ENCODE data around the gene ZNF513.
"Not testable (repeated sequence)": the region's sequence is repeated elsewhere in the genome, so short reads cannot be mapped to it uniquely, and the experiment has no call there.

Gene ZNF513, protein sequence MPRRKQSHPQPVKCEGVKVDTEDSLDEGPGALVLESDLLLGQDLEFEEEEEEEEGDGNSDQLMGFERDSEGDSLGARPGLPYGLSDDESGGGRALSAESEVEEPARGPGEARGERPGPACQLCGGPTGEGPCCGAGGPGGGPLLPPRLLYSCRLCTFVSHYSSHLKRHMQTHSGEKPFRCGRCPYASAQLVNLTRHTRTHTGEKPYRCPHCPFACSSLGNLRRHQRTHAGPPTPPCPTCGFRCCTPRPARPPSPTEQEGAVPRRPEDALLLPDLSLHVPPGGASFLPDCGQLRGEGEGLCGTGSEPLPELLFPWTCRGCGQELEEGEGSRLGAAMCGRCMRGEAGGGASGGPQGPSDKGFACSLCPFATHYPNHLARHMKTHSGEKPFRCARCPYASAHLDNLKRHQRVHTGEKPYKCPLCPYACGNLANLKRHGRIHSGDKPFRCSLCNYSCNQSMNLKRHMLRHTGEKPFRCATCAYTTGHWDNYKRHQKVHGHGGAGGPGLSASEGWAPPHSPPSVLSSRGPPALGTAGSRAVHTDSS

DNA sequence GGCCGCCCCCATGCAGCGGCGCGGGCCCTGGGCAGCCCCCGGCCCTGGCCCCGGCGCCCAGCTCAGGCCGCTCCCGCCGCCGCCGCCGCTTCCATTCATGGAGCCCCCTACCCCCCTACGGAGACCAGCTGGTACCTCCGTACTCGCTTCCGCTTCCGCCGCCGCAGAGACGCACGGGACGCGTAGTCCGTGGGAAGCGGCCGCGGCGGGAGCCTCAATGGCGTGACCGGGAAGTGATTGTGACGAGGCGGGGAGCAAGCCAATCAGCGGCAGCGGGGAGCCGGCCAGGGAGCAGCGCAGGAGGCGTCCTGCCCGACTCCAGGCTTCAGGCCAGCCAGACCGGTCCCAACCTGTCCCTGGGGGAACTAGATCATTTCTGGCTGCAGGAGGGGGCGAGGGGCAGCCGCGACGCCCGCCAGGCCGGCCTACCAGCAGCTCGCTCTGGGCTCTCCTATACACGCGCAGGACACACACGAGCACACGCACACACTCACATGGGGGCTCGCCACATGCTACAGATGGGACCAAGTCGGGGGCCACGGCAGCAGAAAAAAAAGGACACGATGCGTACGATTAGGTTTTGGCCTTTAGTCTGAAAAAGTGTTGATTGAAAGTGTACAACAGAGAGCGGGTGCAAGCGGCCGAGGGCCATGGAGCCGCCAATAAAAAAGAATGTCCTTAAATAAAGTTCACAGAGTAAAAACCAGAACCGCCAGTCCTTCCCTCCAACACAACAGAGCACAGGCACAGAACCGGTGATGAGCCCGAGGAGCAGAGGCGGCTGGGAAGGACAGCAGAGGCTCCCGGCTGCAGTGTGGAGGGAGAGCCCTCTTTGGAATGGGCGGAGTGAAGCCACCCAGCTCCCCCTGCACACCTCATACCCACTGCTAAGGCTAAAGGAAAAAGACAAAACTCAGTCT lies at the start of gene ZNF513:
Gene ZNF513 (minus strand): TSS at position 109 of the 920 bp plus-strand sequence. CDS start 208 bp downstream, outside the sequence.
- peak; percentile 79 to 86 for DNase-seq (ENCODE audit: low read depth in 1 of 2, low spot score in 1 of 2)

DNA sequence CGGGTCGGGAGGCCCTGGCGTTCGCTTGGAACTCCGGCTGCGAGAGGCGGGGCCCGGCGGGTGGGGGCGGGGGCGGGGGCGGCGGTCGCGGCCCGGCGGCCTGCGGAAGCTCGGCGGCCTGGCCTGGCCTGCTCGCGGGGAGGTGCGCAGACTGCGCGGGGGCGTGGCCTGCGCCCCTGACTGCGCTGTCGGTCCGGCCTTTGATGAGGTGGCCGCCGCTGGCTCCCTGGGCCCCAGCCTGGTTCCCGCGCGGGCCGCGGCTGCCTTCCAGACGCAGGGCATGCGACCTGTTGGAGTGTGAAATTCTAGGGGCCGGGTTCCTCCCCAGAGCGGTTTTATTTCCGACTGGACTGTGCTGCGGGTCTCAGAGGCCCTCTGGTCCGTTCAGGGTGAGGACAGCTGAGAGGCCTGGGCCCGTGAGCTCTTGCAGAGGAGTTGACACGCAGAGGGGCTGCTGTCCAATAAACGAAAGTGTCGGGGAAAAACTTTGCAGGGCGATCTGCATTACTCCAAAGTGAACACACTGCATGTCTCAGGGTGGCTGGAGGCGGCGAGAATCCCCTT lies 48.5 kb upstream of the ZNF513 start:
- peak; percentile 44 for DNase-seq (ENCODE audit: low read depth in 1 of 2, low spot score in 1 of 2)

DNA sequence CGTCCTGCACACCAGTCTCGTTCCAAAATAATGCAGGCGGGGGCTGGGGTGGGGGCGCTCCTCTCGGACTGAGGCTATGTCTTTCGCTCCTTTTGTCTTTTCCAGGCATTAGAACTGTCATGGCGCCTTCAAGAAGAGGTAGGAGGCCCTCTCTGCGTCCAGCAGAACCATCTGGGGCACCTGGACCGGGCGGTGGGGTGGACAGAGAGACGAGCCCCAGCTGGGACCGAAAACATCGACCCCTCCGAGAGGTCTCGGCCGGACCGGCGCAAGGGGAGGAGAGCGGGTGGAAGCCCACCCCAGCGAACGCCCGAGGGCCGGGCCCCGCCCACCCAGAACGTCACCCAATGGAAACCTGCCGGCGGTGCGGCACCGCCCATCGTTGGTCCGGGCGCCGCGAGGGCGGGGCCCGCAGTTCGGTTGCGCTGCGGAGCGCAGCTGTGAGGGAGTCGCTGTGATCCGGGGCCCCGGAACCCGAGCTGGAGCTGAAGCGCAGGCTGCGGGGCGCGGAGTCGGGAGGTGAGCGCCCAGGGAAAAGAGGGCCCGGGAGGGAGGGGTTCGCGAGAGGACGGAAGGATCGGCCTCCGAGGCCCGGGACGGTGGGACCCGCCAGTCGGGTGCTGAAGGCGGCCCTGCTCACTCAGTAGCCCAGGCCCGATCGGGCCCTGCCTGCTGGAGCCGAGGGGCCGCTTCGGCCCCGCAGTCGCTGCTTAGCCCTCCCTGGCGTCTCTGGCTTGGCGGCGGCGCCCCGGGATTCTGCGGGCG lies 47.9 kb upstream of the ZNF513 start, which contains the start of gene NRBP1:
Gene NRBP1 (plus strand): TSS at position 419 of the 765 bp plus-strand sequence. CDS start 4,643 bp downstream, outside the sequence.
- DNase-seq (ENCODE audit: low read depth in 1 of 2, low spot score in 1 of 2) = peak; percentile 80 to 86

DNA sequence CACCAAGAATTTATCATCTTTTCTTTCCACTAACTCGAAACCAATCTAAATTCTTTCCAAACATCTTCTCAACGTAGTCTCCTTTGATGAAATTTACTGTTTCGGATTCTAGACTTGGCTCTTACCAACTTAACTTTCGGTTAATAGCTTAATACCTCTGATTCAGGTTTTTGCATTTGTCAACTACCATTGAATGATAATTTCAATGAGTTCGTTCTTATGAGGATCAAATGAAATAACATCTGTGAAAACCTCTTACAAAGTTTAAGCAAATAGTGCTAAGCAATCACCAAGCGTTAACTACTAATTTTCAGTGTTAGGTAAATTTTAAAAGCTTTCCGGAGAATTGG lies 47.3 kb upstream of the ZNF513 start:
- DNase-seq (ENCODE audit: low read depth in 1 of 2, low spot score in 1 of 2) = no peak

DNA sequence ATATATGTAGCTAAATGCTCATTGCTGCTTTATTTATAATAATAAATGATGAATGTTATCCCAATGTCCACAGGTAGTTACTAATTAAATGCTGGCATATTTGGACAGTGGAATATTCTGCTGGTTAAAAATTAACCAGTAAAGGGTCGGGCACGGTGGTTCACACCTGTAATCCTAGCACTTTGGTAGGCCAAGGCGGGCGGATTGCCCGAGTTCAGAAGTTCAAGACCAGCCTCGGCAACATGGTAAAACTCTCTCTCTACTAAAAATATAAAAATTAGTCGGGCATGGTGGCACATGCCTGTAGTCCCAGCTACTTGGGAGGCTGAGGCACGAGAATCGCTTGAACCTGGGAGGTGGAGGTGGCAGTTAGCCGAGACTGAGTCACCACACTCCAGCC lies 44.5 kb upstream of the ZNF513 start:
- not testable (repeated sequence) for DNase-seq (ENCODE audit: low read depth in 1 of 2, low spot score in 1 of 2)

DNA sequence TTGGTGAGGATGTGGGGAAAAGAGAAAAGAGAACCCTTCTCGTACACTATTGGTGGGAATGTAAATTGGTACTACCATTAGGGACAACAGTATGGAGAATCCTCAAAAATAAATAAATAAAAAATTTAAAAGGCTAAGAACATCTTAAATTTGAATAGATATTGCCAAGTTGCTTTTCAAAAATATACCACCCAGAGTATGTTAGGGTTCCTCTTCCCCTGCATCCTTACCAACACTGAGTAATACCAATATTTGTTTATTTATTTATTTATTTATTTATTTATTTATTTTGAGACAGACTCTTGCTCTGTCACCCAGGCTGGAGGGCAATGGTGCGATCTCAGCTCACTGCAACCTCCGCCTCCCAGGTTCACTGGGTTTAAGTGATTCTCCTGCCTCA lies 42.4 kb upstream of the ZNF513 start:
- no peak for DNase-seq (ENCODE audit: low read depth in 1 of 2, low spot score in 1 of 2)

DNA sequence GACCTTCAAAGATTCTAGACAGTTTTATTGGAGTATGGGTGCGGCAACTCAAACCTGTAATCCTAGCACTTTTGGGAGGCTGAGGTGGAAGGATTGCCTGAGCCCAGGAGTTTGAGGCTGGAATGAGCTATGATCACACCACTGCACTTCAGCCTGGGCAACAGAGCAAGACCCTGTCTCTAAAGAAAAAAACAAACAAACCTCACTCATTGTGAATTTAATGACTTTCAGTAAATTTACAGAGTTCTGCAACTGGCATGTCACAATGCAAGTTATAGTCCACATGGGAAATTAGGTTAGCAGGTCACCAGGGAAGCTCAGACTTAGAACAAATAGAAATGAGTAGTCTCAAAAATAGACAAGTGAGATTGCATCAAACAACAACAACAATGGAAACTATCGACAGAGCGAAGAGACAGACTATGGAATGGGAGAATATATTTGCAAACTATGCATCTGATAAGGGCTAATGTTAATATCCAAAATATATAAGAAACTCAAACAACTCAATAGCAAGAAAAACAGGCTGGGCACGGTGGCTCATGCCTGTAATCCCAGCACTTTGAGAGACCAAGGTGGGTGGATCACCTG lies 41.2 kb upstream of the ZNF513 start:
- DNase-seq (ENCODE audit: low read depth in 1 of 2, low spot score in 1 of 2) = no peak

DNA sequence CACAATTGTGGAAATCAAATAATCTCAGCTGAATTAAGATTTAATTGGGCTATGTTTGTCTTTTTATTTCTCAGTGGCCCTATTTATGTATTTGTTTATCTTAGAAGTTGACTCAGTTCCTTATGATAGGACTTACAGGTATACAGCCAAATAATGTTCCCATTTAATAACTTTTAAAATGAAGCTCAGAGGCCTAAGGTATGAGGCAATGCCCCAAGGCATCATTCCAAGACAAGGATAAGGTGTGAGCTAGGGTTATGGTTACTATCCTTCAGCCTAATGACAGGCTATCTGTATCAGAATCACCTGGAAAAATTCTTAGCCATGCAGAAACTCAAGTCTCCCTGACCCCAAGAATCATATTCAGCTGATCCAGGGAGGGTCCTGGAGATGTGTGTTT lies 40.5 kb upstream of the ZNF513 start:
- DNase-seq (ENCODE audit: low read depth in 1 of 2, low spot score in 1 of 2) = no peak

DNA sequence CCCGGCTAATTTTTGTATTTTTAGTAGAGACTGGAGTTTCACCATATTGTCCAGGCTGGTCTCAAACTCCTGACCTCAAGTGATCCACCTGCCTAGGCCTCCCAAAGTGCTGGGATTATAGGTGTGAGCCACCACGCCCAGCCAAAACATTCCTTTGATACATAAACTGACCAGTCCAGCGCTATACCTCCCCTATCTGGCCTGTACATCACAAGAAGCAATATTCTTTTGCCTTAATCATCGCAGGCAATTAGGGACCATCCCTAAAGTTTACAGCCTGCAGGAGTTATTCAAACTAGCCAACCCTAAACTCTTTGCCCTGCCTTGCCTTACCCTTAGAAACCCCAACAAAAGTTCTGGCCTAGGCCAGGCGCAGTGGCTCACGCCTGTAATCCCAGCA lies 35.6 kb upstream of the ZNF513 start:
- DNase-seq (ENCODE audit: low read depth in 1 of 2, low spot score in 1 of 2) = no peak

DNA sequence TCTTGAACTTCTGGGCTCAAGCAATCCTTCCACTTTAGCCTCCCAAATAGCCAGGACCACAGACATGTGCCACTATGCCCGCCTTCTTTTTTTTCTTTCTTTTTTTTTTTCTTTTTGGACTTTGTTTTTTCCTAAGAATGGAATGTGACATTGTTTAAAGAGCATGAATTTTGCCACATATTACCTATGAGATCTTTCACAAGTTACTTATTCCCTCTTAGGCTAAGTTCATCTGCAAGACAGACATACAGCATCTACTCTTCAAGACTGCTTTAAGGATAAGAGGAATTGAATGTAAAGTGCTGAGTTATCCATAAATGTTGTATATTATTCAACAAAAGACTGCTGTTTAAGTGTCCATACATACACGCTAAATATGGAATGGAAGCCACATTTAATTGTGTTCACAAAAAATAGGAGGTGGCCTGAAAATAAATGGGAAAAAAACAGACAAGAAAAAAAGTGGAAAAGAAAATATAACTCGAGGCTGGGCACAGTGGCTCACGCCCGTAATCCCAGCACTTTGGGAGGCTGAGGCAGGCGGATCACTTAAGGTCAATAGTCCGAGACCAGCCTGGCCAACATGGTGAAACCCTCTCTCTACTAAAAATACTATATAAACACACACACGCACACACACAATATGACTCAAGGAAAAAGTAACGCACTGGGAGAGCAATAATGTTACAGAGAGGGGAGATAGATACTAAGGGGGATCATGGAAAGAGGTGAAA lies 32.1 kb upstream of the ZNF513 start:
- no peak for DNase-seq (ENCODE audit: low read depth in 1 of 2, low spot score in 1 of 2)

DNA sequence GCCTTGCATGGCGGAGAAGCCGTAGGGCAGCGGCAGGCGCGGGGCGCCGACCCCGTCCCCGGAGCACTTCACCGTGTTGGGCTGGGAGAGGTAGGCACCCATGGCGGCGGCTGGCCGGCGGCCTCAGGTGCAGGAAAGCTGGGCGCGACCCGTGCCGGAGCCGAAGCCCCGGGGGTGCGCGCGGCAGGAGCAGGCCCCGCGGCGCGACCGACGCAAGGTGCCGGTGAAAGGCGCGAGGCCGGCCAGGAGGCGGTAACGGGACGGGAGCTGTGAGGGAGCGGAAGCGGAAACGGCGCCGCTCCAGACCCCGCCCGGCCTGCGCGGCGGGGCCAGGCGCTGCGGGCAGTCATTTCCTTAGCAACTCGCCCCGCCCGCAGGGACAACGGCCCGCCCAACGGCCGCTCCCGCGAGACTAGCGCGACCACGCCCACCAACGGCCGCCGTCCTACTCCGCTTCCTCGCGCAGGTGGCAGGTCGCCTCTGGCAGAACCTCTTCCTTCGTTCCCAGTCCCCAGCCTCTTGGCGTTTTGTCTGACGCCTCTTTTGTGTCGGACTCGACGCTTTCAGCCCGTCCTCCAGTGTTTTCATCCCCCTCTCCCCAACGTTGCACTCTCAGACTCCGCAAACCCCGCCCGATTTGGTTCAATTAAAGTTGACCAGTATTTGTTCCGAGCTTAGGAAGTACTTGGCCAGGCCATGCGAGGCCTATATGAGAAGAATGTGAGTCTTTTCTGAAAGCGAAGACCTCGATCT lies 29.0 kb upstream of the ZNF513 start, which contains the start of gene PPM1G:
Gene PPM1G (minus strand): TSS at position 271 of the 753 bp plus-strand sequence. CDS start 169 bp downstream, at position 102.
- peak; percentile 95 to 96 for DNase-seq (ENCODE audit: low read depth in 1 of 2, low spot score in 1 of 2)

DNA sequence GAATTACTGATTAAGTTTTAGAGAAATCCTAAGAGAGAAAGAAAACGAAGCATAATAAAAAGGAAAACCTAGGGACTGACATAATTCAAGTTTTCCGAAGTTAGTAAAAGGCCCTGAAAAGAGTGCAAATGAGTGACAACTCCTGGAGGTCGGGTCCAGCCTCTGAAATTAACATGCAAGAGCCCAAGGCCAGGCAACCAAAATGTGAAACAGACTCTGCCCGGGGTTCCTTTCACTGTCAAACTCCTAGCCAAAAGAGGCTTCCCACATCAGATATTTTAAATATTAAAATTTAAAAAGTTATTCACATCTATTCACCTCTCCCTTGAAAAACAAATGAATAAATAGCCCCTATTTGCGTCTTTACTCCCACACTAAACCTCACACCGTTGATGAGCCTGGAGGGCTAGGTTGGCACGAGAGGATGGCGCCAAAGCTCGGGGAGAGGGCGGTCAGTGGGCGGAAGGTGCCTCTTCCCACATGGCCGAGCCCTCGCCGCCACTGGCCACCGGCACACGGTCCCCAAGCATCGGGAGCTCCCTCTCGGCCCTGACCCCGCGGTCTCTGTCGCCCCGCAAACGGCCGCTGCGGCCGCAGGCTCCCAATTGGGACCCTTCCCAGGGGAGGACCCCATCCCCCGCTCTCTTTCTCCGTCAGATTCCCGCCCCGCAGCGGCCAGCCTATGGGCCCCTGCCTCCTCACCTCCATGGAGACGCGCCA lies 28.2 kb upstream of the ZNF513 start:
- DNase-seq (ENCODE audit: low read depth in 1 of 2, low spot score in 1 of 2) = peak in 1 of 2 donors; percentile 11

DNA sequence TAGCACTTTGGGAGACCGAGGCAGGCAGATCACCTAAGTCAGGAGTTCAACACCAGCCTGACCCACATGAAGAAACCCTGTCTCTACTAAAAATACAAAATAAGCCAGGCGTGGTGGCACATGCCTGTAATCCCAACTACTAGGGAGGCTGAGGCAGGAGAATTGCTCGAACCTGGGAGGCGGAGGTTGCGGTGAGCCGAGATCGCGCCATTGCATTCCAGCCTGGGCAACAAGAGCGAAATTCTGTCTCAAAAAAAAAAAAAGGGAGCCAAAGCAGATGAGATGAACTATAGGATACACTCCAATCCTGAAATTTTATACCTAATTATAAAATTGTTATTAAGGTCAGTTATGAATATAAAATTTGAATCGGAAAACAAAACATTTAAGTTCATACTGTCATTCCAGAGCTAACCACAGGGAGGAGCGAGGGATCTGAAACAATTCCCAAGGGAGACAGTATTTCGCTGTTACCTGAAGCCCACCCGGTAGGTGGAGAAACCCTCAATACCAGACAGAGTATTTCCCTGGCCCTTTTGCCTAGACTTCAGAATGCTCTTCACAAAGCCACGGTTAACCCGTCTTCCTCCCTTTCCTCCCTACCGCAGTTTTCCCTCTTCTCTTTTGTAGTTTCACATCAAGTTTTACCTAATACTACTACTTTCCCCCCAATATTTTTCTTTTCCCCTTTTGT lies 27.4 kb upstream of the ZNF513 start:
- no peak for DNase-seq (ENCODE audit: low read depth in 1 of 2, low spot score in 1 of 2)

DNA sequence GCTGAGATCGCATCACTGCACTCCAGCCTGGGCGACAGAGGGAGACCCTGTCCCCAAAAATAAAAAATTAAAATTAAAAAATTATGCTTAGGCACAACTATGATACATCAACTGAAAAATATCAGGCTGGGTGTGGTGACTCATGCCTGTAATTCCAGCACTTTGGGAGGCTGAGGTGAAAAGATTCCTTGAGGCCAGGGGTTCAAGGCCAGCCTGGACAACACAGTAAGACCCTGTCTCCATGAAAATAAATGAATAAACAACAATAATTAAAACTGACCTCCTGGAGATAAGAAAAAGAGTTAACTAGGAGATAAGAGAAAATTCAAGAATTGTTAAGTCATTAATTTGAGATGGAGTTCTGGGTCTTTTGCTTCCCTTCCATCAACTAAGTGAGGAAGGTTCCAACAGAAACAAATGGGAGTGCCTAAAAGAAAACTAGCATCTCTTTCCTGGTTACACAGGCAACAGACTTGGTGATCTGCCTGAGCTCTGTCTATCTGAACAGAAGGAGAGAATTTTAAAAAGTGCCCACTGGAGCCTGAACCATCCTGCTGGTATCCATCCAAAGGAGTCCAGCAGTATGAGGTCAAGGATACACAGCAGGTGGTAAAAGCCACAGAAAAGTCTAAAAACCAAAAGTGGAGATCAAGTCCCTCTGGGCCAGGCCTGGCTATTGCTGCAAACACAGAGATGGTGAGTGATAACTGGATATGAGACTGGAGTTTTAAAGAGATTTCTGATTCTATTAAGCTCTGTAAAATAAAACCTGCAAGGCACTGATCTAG lies 20.0 kb upstream of the ZNF513 start:
- DNase-seq (ENCODE audit: low read depth in 1 of 2, low spot score in 1 of 2) = no peak

DNA sequence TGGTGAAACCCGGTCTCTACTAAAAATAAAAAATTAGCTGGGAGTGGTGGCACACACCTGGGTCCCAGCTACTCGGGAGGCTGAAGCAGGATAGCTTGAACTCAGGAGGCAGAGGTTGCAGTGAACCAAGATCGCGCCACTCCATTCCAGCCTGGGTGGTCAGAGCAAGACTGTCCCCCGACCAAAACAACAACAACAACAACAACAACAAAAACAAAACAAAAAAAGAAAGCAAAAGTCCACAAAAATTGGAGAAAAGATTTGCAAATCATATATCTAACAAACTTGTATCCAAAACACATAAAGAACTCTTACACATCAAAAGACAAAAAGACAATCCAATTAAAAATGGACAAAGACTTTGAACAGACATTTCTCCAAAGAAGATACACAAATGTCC lies 18.4 kb upstream of the ZNF513 start:
- no peak for DNase-seq (ENCODE audit: low read depth in 1 of 2, low spot score in 1 of 2)

DNA sequence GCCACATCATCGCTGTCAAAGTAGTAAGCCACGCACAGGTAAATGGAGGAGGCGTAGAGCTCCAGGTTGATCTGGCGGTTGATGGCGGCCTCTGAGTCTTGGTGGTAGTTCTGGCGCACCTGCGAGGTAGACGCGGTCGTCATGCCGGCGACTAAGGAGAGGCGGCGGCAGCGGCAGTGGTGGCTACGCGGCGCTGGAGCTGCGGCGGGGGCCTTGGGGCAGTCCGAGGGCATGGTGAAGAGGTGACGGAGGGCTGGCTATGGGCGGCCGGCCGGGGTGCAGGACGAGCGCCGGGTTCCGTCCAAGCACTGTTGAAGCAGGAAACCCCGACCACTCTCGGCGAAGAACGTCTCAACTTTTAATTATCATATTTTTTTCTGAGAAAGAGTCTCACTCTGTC lies 12.7 kb upstream of the ZNF513 start:
- DNase-seq (ENCODE audit: low read depth in 1 of 2, low spot score in 1 of 2) = no peak

Measured in activated CD4-positive, alpha-beta T cell treated with anti-CD3 and anti-CD28 coated beads, Interleukin-2, amount 50 U/mL, for 24 hours (primary cell).